Stimulated activated CD8-positive, alpha-beta memory T cell treated with anti-CD3 and anti-CD28 coated beads, Interleukin-7, amount 100 ng/mL, for 1 hour (primary cell): ENCODE data around the gene TBL2.
"Not testable (repeated sequence)": the region's sequence is repeated elsewhere in the genome, so short reads cannot be mapped to it uniquely, and the experiment has no call there.

ENCODE experiments used
- DNase-seq, 2 donors: peaks; one replicate each; pipeline ENCODE4 v3.0.0-alpha.2; 2020; ENCODE audit warnings: low read depth in 2 of 2

Gene TBL2

GRCh38 chr7:73570521-73570920 lies 7.9 kb downstream of the TBL2 start:
- no peak for DNase-seq

- no peak for DNase-seq
These were observed 9.3 kb downstream of the TBL2 start for GRCh38 chr7:73569042-73569608.

- DNase-seq: no peak
These were observed 10.3 kb downstream of the TBL2 start for GRCh38 chr7:73567846-73568685.

- DNase-seq: no peak
These were observed 11.2 kb downstream of the TBL2 start for GRCh38 chr7:73567140-73567539.

GRCh38 chr7:73566431-73566830 lies 11.9 kb downstream of the TBL2 start:
- not testable (repeated sequence) for DNase-seq

- DNase-seq: no peak
These were observed 12.6 kb downstream of the TBL2 start for GRCh38 chr7:73565675-73566340.

GRCh38 chr7:73560109-73560835 lies 18.1 kb downstream of the TBL2 start:
- no peak for DNase-seq

- DNase-seq: peak; percentile 52 to 53
These were observed 20.8 kb downstream of the TBL2 start, which contains the start of gene BCL7B for GRCh38 chr7:73557397-73558257. BCL7B (minus strand) TSS chr7:73557690; CDS start chr7:73557578, 112 bp downstream.

GRCh38 chr7:73557108-73557396 lies 21.3 kb downstream of the TBL2 start:
- DNase-seq: peak; percentile 73 to 75

GRCh38 chr7:73556208-73557107 lies 21.9 kb downstream of the TBL2 start:
- DNase-seq: no peak

- no peak for DNase-seq
These were observed 22.9 kb downstream of the TBL2 start for GRCh38 chr7:73555411-73555982.

GRCh38 chr7:73550093-73550492 lies 28.3 kb downstream of the TBL2 start:
- not testable (repeated sequence) for DNase-seq

- DNase-seq: no peak
These were observed 29.2 kb downstream of the TBL2 start for GRCh38 chr7:73549176-73549575.

- DNase-seq: no peak
These were observed 30.5 kb downstream of the TBL2 start for GRCh38 chr7:73547841-73548240.

GRCh38 chr7:73544678-73545077 lies 33.7 kb downstream of the TBL2 start:
- no peak for DNase-seq

GRCh38 chr7:73541722-73542121 lies 36.7 kb downstream of the TBL2 start:
- no peak for DNase-seq

GRCh38 chr7:73539709-73540108 lies 38.7 kb downstream of the TBL2 start:
- DNase-seq: no peak

GRCh38 chr7:73538510-73538909 lies 39.9 kb downstream of the TBL2 start:
- DNase-seq: not testable (repeated sequence)

- DNase-seq: no peak
These were observed 41.3 kb downstream of the TBL2 start for GRCh38 chr7:73537051-73537450.

- DNase-seq: no peak
These were observed 41.9 kb downstream of the TBL2 start for GRCh38 chr7:73536479-73536878.
